ENCODE data around the gene NEDD9. TPM values are rescaled to one million over a fixed set of nuclear protein-coding genes. Genes with fewer than 3 reads are reported as not detected.

The NEDD9 gene
- total RNA-seq, 1 donor from 2014 or later: 23.2 TPM

GRCh38 chr6:11194356-11195218 lies 37.9 kb downstream of the NEDD9 start:
- H3K9me3 Mint-ChIP-seq (ENCODE audit: low read depth): no peaks in the 10 kb centered on the region
- peaks cover 33% of the 10 kb centered on the region for H3K36me3 Mint-ChIP-seq (ENCODE audit: low read depth)
- peak; percentile 62 for TF ChIP-seq CTCF (IDR thresholded peaks at IDR 0.05)
- H3K27me3 Mint-ChIP-seq (ENCODE audit: low read depth): no peaks in the 10 kb centered on the region
- peak overlapping the region; percentile 98 for H3K27ac Mint-ChIP-seq (ENCODE audit: unreplicated experiment)
- DNase-seq (ENCODE audit: low spot score): no peak
- H3K4me1 Mint-ChIP-seq (ENCODE audit: low read depth): peaks cover 60% of the 10 kb centered on the region
- H3K4me3 Mint-ChIP-seq (ENCODE audit: unreplicated experiment): peak overlapping the region; percentile 46

GRCh38 chr6:11193434-11193833 lies 39.0 kb downstream of the NEDD9 start:
- DNase-seq (ENCODE audit: low spot score): no peak
- H3K9me3 Mint-ChIP-seq (ENCODE audit: low read depth): no peaks in the 10 kb centered on the region
- H3K27me3 Mint-ChIP-seq (ENCODE audit: low read depth): no peaks in the 10 kb centered on the region
- H3K27ac Mint-ChIP-seq (ENCODE audit: unreplicated experiment): peak overlapping the region; percentile 98
- peaks cover 34% of the 10 kb centered on the region for H3K36me3 Mint-ChIP-seq (ENCODE audit: low read depth)
- no peak overlapping the region for H3K4me3 Mint-ChIP-seq (ENCODE audit: unreplicated experiment)
- TF ChIP-seq CTCF (IDR thresholded peaks at IDR 0.05): no peak
- H3K4me1 Mint-ChIP-seq (ENCODE audit: low read depth): peaks cover 54% of the 10 kb centered on the region

- TF ChIP-seq CTCF (IDR thresholded peaks at IDR 0.05): no peak
- Mint-ChIP-seq H3K4me1 (ENCODE audit: low read depth) (peaks cover 52% of the 10 kb centered on the region), H3K27ac (ENCODE audit: unreplicated experiment) (no peak overlapping the region), H3K27me3 (ENCODE audit: low read depth) (no peaks in the 10 kb centered on the region), H3K4me3 (ENCODE audit: unreplicated experiment) (no peak overlapping the region), H3K36me3 (ENCODE audit: low read depth) (peaks cover 41% of the 10 kb centered on the region), H3K9me3 (ENCODE audit: low read depth) (no peaks in the 10 kb centered on the region)
- no peak for DNase-seq (ENCODE audit: low spot score)
Observed at GRCh38 chr6:11192167-11192566, 40.3 kb downstream of the NEDD9 start.

- Mint-ChIP-seq H3K9me3 (ENCODE audit: low read depth) (no peaks in the 10 kb centered on the region), H3K4me3 (ENCODE audit: unreplicated experiment) (no peak overlapping the region)
- no peak for TF ChIP-seq CTCF (IDR thresholded peaks at IDR 0.05)
Observed at GRCh38 chr6:11190625-11191245, 41.7 kb downstream of the NEDD9 start.

GRCh38 chr6:11189865-11190624 lies 42.4 kb downstream of the NEDD9 start:
- Mint-ChIP-seq H3K9me3 (ENCODE audit: low read depth) (no peaks in the 10 kb centered on the region), H3K27me3 (ENCODE audit: low read depth) (no peaks in the 10 kb centered on the region), H3K4me3 (ENCODE audit: unreplicated experiment) (no peak overlapping the region), H3K4me1 (ENCODE audit: low read depth) (peaks cover 30% of the 10 kb centered on the region), H3K27ac (ENCODE audit: unreplicated experiment) (no peak overlapping the region), H3K36me3 (ENCODE audit: low read depth) (peaks cover 53% of the 10 kb centered on the region)
- no peak for DNase-seq (ENCODE audit: low spot score)
- TF ChIP-seq CTCF (IDR thresholded peaks at IDR 0.05): no peak

More at GRCh38 chr6:11190625-11191245, 41.7 kb downstream of the NEDD9 start:
- Mint-ChIP-seq H3K27me3 (ENCODE audit: low read depth) (no peaks in the 10 kb centered on the region), H3K36me3 (ENCODE audit: low read depth) (peaks cover 47% of the 10 kb centered on the region), H3K27ac (ENCODE audit: unreplicated experiment) (peak overlapping the region; percentile 8), H3K4me1 (ENCODE audit: low read depth) (peaks cover 37% of the 10 kb centered on the region)
- DNase-seq (ENCODE audit: low spot score): no peak

Measured in chondrocyte (in vitro differentiated cells).